Measurements from ENCODE around the gene CCDC7. TPM values are rescaled to one million over a fixed set of nuclear protein-coding genes. Genes with fewer than 3 reads are reported as not detected.
"Not testable (repeated sequence)": the region's sequence is repeated elsewhere in the genome, so short reads cannot be mapped to it uniquely, and the experiment has no call there.

CCDC7 gene
- total RNA-seq, 1 experiment from 2014 or later = 4.0 TPM

DNA sequence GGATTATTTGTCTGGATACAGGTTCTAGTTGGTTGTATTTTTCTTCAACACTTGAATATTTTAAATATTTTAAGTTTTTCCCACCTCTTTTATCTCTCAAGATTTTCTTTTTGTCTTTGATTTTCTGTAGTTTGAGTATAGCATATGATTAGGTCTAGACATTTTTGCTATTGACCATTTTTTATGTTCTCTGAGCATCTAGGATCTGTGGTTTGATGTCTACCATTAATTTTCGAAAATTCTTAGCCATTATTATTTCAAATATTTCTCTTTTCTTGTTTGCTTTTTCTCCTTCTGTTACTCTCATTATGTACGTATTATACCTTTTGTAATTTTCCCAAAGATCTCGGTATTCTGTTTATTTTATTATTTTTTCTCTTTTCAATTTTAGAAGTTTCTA is 293.0 kb downstream of the CCDC7 start:
- no peak overlapping the region for H3K4me3 ChIP-seq
- no peaks in the 10 kb centered on the region; the same call in 1 of the 2 replicates for H3K9me3 ChIP-seq
- DNase-seq = no peak
- H3K36me3 ChIP-seq = no peaks in the 10 kb centered on the region
- no peaks in the 10 kb centered on the region for H3K27me3 ChIP-seq

GRCh38 chr10:32744321-32744720 is 298.4 kb downstream of the CCDC7 start:
- Histone ChIP-seq H3K36me3 (no peaks in the 10 kb centered on the region), H3K4me3 (no peak overlapping the region), H3K27me3 (no peaks in the 10 kb centered on the region), H3K9me3 (no peaks in the 10 kb centered on the region; the same call in 1 of the 2 replicates)
- DNase-seq = no peak

- H3K27me3 ChIP-seq = no peaks in the 10 kb centered on the region
- no peaks in the 10 kb centered on the region for H3K9me3 ChIP-seq
- no peaks in the 10 kb centered on the region for H3K36me3 ChIP-seq
- H3K4me3 ChIP-seq = no peak overlapping the region
- no peak for DNase-seq
Measured at GRCh38 chr10:32746869-32747268, 300.9 kb downstream of the CCDC7 start.

- Histone ChIP-seq H3K9me3 (no peaks in the 10 kb centered on the region), H3K27me3 (no peaks in the 10 kb centered on the region), H3K4me3 (no peak overlapping the region), H3K36me3 (no peaks in the 10 kb centered on the region)
- no peak for DNase-seq
Measured at GRCh38 chr10:32751582-32751981, 305.6 kb downstream of the CCDC7 start.

DNA sequence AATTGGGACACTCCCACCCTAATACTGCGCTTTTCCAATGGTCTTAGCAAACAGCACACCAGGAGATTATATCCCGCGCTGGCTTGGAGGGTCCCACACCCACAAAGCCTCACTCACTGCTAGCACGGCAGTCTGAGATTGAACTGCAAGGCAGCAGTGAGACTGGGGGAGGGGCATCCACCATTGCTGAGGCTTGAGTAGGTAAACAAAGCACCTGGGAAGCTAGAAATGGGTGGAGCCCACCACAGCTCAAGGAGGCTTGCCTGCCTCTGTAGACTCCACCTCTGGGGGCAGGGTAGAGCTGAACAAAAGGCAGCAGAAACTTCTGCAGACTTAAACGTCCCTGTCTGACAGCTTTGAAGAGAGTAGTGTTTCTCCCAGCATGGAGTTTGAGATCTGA is 309.0 kb downstream of the CCDC7 start:
- not testable (repeated sequence) for H3K4me3 ChIP-seq, DNase-seq, H3K27me3 ChIP-seq, H3K36me3 ChIP-seq, H3K9me3 ChIP-seq

GRCh38 chr10:32771217-32771616 is 325.3 kb downstream of the CCDC7 start:
- Histone ChIP-seq H3K9me3 (peaks cover 6% of the 10 kb centered on the region), H3K4me3 (no peak overlapping the region), H3K36me3 (no peaks in the 10 kb centered on the region), H3K27me3 (no peaks in the 10 kb centered on the region)
- DNase-seq = no peak

GRCh38 chr10:32773105-32773504 is 327.2 kb downstream of the CCDC7 start:
- no peak for DNase-seq
- Histone ChIP-seq H3K27me3 (no peaks in the 10 kb centered on the region), H3K9me3 (peaks cover 6% of the 10 kb centered on the region), H3K36me3 (no peaks in the 10 kb centered on the region), H3K4me3 (no peak overlapping the region)

DNA sequence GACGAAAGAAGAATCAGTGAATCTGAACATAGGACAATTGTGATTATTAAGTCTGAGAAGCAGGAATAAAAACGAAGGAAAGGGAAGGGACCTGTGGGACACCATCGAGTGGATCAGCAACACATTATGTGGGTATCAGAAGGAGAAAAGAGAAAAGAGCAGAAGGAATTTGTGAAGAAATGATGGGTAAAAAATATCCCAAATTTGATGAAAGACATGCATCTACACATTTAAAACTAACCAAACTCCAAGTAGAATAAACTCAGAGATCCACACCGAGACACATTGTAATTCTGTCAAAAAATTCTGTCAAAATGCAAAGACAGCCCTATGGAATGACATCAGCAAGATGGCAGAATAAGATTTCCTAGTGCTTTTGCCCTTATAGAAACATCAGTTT is 341.0 kb downstream of the CCDC7 start:
- Histone ChIP-seq H3K9me3 (peaks cover 10% of the 10 kb centered on the region), H3K27me3 (no peaks in the 10 kb centered on the region)

GRCh38 chr10:32787690-32788284 is 341.8 kb downstream of the CCDC7 start:
- H3K27me3 ChIP-seq = no peaks in the 10 kb centered on the region

More for the DNA sequence above, 341.0 kb downstream of the CCDC7 start:
- H3K4me3 ChIP-seq = no peak overlapping the region
- no peak for DNase-seq
- H3K36me3 ChIP-seq = no peaks in the 10 kb centered on the region

DNA sequence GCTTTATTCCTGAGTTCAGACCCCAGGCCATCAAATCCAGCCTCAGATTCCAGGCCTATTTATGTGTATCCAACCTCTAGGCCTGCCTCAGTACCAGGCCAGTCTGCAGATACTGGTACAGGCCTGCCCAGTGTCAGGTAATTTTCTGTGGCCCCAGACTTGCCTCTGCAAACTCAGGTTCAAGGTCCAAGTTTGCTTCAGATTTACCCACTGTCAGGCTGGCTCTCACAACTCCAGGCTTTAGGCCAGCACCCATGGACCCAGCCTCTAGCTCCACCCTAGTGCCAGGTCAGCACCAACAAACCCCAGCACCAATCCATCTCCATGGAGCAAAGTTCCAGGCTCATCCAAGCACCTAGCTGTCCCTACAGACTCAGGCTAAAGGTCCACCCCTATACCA is 342.4 kb downstream of the CCDC7 start:
- Histone ChIP-seq H3K27me3 (no peaks in the 10 kb centered on the region), H3K36me3 (no peaks in the 10 kb centered on the region), H3K4me3 (no peak overlapping the region), H3K9me3 (peaks cover 10% of the 10 kb centered on the region)
- DNase-seq = no peak

More at GRCh38 chr10:32787690-32788284, 341.8 kb downstream of the CCDC7 start:
- DNase-seq = no peak
- peaks cover 10% of the 10 kb centered on the region for H3K9me3 ChIP-seq
- no peak overlapping the region for H3K4me3 ChIP-seq
- no peaks in the 10 kb centered on the region for H3K36me3 ChIP-seq

GRCh38 chr10:32790483-32790882 is 344.5 kb downstream of the CCDC7 start:
- H3K9me3 ChIP-seq = peaks cover 10% of the 10 kb centered on the region
- no peak overlapping the region for H3K4me3 ChIP-seq
- no peaks in the 10 kb centered on the region for H3K27me3 ChIP-seq
- DNase-seq = no peak
- no peaks in the 10 kb centered on the region for H3K36me3 ChIP-seq

DNA sequence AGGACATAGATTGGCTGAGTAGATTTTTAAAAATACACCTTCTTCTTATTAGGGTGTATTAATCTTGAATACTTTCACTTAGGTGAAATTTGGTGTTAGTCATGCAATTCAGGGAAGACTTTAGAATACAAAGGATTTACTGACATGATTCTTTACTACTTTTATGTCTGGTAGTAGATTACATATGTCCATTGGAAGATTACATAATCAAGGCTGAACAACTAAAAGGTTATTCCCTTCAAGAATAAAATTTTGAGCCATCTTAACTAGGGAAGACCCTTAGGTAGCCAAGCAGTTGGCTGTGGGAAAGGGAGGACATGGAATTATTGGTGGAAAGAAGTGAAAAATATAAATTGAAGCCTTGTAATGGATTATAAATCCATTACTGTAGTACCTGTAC is 347.1 kb downstream of the CCDC7 start:
- Histone ChIP-seq H3K27me3 (no peaks in the 10 kb centered on the region), H3K9me3 (no peaks in the 10 kb centered on the region), H3K36me3 (no peaks in the 10 kb centered on the region), H3K4me3 (no peak overlapping the region)
- no peak for DNase-seq

GRCh38 chr10:32795598-32796183 is 349.8 kb downstream of the CCDC7 start:
- Histone ChIP-seq H3K36me3 (no peaks in the 10 kb centered on the region), H3K27me3 (no peaks in the 10 kb centered on the region), H3K9me3 (no peaks in the 10 kb centered on the region), H3K4me3 (no peak overlapping the region)
- no peak for DNase-seq

GRCh38 chr10:32797393-32797792 is 351.5 kb downstream of the CCDC7 start:
- H3K9me3 ChIP-seq, DNase-seq, H3K36me3 ChIP-seq, H3K4me3 ChIP-seq, H3K27me3 ChIP-seq: not testable (repeated sequence)

GRCh38 chr10:32846974-32847373 is 401.0 kb downstream of the CCDC7 start:
- no peak overlapping the region for H3K4me3 ChIP-seq
- no peak for DNase-seq
- no peaks in the 10 kb centered on the region for H3K27me3 ChIP-seq
- no peaks in the 10 kb centered on the region for H3K36me3 ChIP-seq
- H3K9me3 ChIP-seq = no peaks in the 10 kb centered on the region

DNA sequence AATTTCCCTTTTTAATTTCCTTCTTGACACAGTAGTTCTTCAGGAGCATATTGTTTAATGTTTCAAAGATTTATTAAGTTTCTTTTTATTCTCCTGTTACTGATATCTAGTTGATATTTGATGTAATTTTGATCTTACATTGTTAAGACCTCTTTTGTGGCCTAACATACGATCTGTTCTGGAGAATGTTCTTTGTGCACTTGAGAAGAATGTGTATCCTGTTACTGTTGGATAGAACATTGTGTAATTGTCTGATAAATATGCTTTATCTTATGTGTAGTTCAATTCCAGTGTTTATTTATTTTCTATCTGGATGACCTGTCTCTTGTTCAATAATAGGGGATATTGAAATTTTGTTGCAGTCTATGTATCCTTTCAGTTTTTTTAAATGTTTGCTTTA is 405.4 kb downstream of the CCDC7 start:
- H3K27me3 ChIP-seq = no peaks in the 10 kb centered on the region
- DNase-seq = no peak
- no peaks in the 10 kb centered on the region for H3K36me3 ChIP-seq
- no peak overlapping the region for H3K4me3 ChIP-seq
- H3K9me3 ChIP-seq = no peaks in the 10 kb centered on the region

GRCh38 chr10:32854435-32854834 is 408.5 kb downstream of the CCDC7 start:
- Histone ChIP-seq H3K36me3 (no peaks in the 10 kb centered on the region), H3K9me3 (no peaks in the 10 kb centered on the region), H3K4me3 (no peak overlapping the region), H3K27me3 (no peaks in the 10 kb centered on the region)
- DNase-seq = no peak

GRCh38 chr10:32865170-32865569 is 419.2 kb downstream of the CCDC7 start:
- Histone ChIP-seq H3K4me3 (no peak overlapping the region), H3K27me3 (no peaks in the 10 kb centered on the region), H3K9me3 (0 out of 2 replicates have a peak, but pooled peaks cover 2% of the 10 kb centered on the region), H3K36me3 (no peaks in the 10 kb centered on the region)
- DNase-seq = no peak
